Measurements from ENCODE around the gene PDE6A. TPM values are rescaled to one million over a fixed set of nuclear protein-coding genes. Genes with fewer than 3 reads are reported as not detected.
"Not testable (repeated sequence)": the region's sequence is repeated elsewhere in the genome, so short reads cannot be mapped to it uniquely, and the experiment has no call there.

The PDE6A gene
- total RNA-seq, 2 experiments from 2014 or later: not detected

DNA sequence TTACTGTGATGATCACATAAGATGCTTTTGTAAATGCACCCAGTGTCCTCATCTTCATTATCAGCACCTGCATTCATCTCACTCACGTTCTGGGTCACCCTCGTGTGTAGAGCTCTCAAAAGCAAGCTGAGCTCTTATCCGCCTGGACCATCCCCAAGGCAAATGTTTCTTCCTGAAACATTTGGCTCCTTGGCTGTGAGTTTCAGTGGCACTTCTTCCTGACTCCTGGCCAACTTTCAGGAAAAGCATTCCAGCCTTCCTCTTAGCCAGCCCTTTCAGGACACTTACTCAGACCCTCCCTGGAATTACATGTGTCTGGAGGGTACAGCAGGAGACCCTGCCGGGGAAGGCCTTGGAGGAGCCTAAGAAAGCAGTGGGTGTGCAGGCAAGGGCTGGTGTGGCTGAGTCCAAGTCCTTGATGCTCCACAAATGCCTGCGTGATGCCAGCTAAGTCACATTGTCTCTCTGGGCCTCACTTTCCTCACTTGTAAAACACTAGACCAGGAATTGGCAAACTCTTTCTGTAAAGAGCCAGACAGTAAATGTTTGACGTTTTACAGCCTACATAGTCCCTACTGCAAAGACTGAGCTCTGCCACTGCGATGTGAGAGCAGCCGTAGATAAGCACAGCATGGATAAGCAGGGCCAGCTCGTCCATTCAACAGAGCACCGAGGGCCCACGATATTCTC, 72.1 kb downstream of the PDE6A start:
- Mint-ChIP-seq H3K9me3 (no peaks in the 10 kb centered on the region), H3K4me1 (no peaks in the 10 kb centered on the region), H3K27me3 (peaks cover 11% of the 10 kb centered on the region), H3K27ac (no peak overlapping the region), H3K4me3 (no peak overlapping the region), H3K36me3 (ENCODE audit: low read depth) (no peaks in the 10 kb centered on the region)
- no peak for DNase-seq
- ChIA-PET POLR2A (no interaction called here), CTCF (interaction anchor here (1.0 to 2.0 kb wide), 3 partner anchors 19 to 44 kb away, joined by 3 to 7 read pairs (median 4); no protein-coding TSS in a partner anchor)

DNA sequence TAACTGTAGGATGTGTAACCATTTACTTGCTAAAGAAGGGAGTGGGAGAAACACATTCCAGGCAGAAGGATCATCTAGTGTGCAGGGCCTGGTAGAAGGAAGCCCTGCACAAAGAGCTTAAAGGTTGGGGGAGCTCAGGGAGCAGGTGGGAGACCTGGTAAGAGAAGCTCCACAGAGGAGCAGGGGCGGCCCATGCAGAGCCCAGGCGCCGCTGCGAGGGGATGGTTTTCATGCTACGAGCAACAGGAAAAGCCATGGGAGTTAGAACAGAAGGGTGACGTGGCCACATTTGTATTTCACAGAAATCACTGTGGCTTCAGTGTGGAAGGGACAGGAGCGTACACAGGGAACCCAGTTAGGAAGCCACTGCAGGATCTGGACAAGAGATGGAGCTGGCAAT, 73.1 kb downstream of the PDE6A start:
- Mint-ChIP-seq H3K4me1 (no peaks in the 10 kb centered on the region), H3K27me3 (peaks cover 11% of the 10 kb centered on the region), H3K4me3 (no peak overlapping the region), H3K36me3 (ENCODE audit: low read depth) (no peaks in the 10 kb centered on the region), H3K9me3 (no peaks in the 10 kb centered on the region), H3K27ac (no peak overlapping the region)
- POLR2A ChIA-PET: no interaction called here
- CTCF ChIA-PET: interaction anchor here (1.1 to 2.0 kb wide), 3 partner anchors 18 to 37 kb away, joined by 4 to 7 read pairs (median 4); no protein-coding TSS in a partner anchor
- DNase-seq: no peak

DNA sequence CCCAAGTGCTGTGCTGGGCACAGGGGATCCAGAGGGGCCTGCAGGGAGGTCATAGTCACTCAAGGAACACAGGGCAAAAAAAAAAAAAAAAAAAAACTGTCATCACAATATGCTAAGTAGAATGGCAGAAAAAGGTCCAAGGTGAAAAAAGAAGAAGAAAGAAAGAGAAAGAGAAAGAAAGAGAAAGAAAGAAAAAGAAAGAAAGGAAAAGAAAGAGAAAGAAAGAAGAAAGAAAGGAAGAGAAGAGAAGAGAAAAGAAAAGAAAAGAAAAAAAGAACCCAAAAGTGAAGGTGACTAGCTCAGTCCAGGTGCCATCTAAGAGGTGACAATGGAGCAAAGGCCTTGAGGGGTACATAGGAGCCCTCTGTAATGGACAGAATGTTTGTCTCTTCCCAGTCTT, 73.9 kb downstream of the PDE6A start:
- no peak overlapping the region for H3K4me3 Mint-ChIP-seq
- H3K4me1 Mint-ChIP-seq: no peaks in the 10 kb centered on the region
- H3K27me3 Mint-ChIP-seq: peaks cover 11% of the 10 kb centered on the region
- no peaks in the 10 kb centered on the region for H3K9me3 Mint-ChIP-seq
- ChIA-PET CTCF (interaction anchor here (0.7 to 2.3 kb wide), 4 partner anchors 18 to 53 kb away, joined by 4 to 12 read pairs (median 4); no protein-coding TSS in a partner anchor), POLR2A (no interaction called here)
- no peak for DNase-seq
- H3K27ac Mint-ChIP-seq: no peak overlapping the region
- H3K36me3 Mint-ChIP-seq (ENCODE audit: low read depth): no peaks in the 10 kb centered on the region

DNA sequence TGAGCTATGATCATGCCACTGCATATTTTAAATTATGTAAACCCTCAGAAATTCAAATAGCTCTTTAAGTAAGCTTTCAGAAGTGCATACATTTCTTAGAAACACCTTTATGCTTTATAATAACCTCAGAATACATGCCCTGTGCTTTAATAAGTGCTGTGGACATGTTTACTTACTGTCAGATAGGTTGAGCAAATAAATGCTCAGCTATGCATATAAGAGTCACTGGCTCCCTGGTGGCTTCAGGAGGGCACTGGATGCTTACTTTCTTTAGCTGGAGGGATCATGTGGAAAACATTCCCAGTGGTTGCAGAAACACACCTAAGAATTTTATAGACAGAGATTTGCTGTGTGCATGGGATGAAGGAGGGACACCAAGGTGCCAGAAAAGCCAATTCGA, 74.4 kb downstream of the PDE6A start:
- POLR2A ChIA-PET: no interaction called here
- Mint-ChIP-seq H3K4me3 (no peak overlapping the region), H3K27ac (no peak overlapping the region), H3K4me1 (no peaks in the 10 kb centered on the region), H3K27me3 (peaks cover 11% of the 10 kb centered on the region), H3K36me3 (ENCODE audit: low read depth) (no peaks in the 10 kb centered on the region), H3K9me3 (no peaks in the 10 kb centered on the region)
- no peak for DNase-seq
- CTCF ChIA-PET: interaction anchor here (1.6 to 2.3 kb wide), 2 partner anchors 18 to 36 kb away, joined by 4 to 12 read pairs; no protein-coding TSS in a partner anchor

DNA sequence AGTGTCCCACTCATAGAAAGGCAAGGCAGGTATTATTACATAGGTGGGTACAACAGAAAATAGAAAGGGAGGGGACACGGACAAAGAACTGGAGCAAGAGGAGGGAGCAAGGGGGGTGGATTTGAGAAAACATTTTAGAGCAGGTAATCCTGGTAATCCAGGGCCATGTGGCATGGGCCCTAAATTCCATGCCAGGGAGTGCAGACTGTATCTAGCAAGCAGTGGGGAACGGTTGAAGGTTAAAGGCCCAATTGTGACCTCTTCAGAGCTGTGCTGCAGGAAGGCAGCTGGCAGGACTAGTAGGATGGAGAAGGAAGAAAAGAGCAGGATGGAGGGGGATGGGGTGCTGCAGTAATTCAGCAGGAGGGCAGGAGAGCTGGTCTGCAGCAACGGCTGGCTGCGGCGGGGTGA, 75.2 kb downstream of the PDE6A start:
- Mint-ChIP-seq H3K36me3 (ENCODE audit: low read depth) (no peaks in the 10 kb centered on the region), H3K4me3 (no peak overlapping the region), H3K4me1 (no peaks in the 10 kb centered on the region), H3K27ac (no peak overlapping the region), H3K27me3 (peaks cover 8% of the 10 kb centered on the region), H3K9me3 (no peaks in the 10 kb centered on the region)
- ChIA-PET CTCF (interaction anchor here (2.3 kb wide), 1 partner anchor 17 kb away, joined by 12 read pairs; no protein-coding TSS in a partner anchor), POLR2A (no interaction called here)
- no peak for DNase-seq

DNA sequence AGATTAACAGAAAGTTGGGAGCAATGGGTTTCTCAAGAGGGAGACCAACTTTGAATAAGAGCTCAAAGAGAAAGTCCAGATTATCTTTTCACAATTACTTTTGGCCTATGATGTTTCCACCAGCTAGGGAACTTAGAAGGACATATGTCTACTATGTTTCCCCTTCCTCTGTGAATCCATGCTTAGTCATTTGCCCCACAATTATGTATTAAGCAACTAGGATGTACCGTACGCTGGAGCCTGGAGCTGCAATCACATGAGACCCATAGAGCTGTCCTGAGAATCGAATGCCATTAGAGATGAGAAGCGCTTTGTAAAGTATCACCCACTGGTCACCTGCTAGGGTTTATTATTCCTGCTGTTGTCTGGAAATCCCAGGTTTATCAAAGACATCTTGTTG, 78.8 kb downstream of the PDE6A start:
- no peaks in the 10 kb centered on the region for H3K9me3 Mint-ChIP-seq
- no peak for DNase-seq
- peaks cover 10% of the 10 kb centered on the region for H3K4me1 Mint-ChIP-seq
- CTCF ChIA-PET: interaction anchor here (1.4 to 9.0 kb wide), 2 partner anchors 14 to 125 kb away, joined by 3 to 62 read pairs; no protein-coding TSS in a partner anchor
- H3K27ac Mint-ChIP-seq: no peak overlapping the region
- POLR2A ChIA-PET: no interaction called here
- no peaks in the 10 kb centered on the region for H3K36me3 Mint-ChIP-seq (ENCODE audit: low read depth)
- H3K27me3 Mint-ChIP-seq: no peaks in the 10 kb centered on the region
- no peak overlapping the region for H3K4me3 Mint-ChIP-seq

DNA sequence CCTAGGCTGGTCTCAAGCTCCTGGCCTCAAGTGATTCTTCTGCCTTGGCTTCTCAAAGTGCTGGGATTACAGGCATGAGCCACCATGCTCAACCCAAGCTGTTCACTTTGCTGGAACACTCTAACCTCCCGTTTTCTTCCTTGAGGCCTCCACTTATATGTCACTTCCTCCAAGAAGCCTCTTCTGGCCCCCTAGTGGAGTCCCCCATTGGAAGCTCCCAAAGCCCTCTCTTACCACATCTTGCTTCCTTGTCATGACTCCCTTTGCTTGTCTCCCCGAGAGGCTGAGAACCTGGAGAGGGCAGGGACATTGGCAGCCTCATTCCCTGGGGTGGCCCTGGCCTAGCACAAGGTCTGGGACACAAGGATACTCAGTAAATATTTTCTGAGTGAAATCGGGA, 80.8 kb downstream of the PDE6A start:
- Mint-ChIP-seq H3K4me3 (no peak overlapping the region), H3K27me3 (no peaks in the 10 kb centered on the region), H3K27ac (no peak overlapping the region)

DNA sequence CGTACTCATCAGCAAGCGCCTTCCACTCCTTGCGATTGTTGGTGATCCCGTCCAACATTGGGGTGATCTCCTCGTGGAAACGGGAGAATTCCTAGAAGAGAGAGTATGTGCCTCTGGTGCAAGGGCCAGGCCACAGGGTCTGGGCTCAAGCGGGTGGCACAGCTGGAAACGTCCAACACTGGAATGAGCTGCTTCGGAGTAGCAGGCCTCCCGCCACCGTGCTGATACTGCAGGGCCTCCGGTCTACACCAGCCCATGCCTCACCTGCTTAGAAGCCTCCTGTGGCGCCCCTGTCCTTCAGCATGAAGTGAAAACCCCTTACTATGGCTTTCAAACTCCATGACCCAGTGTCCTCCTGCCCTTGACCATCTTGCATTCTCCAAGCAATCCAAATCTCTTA, 81.4 kb downstream of the PDE6A start:
- Mint-ChIP-seq H3K36me3 (ENCODE audit: low read depth) (no peaks in the 10 kb centered on the region), H3K4me3 (no peak overlapping the region), H3K27me3 (no peaks in the 10 kb centered on the region), H3K27ac (no peak overlapping the region), H3K9me3 (no peaks in the 10 kb centered on the region), H3K4me1 (peaks cover 12% of the 10 kb centered on the region)
- ChIA-PET POLR2A (no interaction called here), CTCF (interaction anchor here (1.2 to 9.0 kb wide), 3 partner anchors 11 to 227 kb away, joined by 3 to 62 read pairs (median 5); no protein-coding TSS in a partner anchor)
- no peak for DNase-seq

More for the DNA sequence above, 80.8 kb downstream of the PDE6A start:
- H3K4me1 Mint-ChIP-seq: peaks cover 12% of the 10 kb centered on the region
- ChIA-PET POLR2A (no interaction called here), CTCF (interaction anchor here (1.2 to 9.0 kb wide), 3 partner anchors 12 to 228 kb away, joined by 3 to 62 read pairs (median 5); no protein-coding TSS in a partner anchor)
- DNase-seq: no peak
- H3K9me3 Mint-ChIP-seq: no peaks in the 10 kb centered on the region
- H3K36me3 Mint-ChIP-seq (ENCODE audit: low read depth): no peaks in the 10 kb centered on the region

DNA sequence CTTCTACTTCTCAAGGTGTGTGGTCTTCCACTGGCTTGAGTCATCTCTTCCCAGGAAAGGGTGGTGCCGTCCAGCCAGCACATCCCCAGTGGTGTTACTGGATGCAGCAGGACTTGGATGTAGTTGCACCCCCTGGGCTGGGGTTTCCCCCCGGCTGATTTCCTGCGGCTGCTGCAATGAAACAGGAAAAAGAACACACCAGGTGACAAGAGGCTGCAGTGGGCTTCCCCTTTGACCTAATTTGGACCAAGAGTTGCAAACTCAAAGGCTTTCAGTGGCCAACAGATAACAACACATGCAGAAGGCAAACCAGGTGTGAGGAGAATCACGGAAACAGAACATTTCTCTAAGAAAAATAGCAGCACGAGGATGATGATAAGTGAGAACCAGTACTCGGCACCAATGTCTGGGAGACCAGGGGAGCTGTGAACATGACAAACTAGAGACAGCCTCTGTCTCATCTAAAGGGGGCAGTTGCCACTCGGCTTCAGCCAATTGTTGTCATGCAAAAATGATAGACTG, 83.7 kb downstream of the PDE6A start:
- POLR2A ChIA-PET: no interaction called here

DNA sequence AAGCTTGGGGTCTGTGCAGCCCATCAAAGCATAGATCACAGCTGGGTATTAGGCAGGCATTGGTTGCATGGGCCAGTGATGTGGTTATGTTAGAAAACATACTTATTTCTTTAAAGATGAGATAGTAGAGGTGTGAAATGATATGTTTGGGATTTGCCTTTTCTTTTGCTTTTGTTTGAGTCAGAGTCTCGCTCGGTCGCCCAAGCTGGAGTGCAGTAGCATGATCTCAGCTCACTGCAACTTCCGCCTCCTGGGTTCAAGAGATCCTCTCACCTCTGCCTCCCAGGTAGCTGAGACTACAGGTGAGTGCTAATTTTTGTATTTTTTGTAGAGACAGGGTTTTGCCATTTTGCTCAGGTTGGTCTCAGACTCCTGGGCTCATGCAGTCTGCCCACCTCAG, 84.8 kb downstream of the PDE6A start:
- H3K36me3 Mint-ChIP-seq (ENCODE audit: low read depth): no peaks in the 10 kb centered on the region
- CTCF ChIA-PET: interaction anchor here (9.0 kb wide), 1 partner anchor 8 kb away, joined by 62 read pairs; no protein-coding TSS in a partner anchor

More for the DNA sequence above, 83.7 kb downstream of the PDE6A start:
- Mint-ChIP-seq H3K4me3 (no peak overlapping the region), H3K36me3 (ENCODE audit: low read depth) (no peaks in the 10 kb centered on the region), H3K9me3 (no peaks in the 10 kb centered on the region), H3K27ac (peak overlapping the region; percentile 60), H3K27me3 (no peaks in the 10 kb centered on the region), H3K4me1 (peaks cover 12% of the 10 kb centered on the region)
- DNase-seq: peak; percentile 24
- CTCF ChIA-PET: interaction anchor here (9.0 kb wide), 1 partner anchor 9 kb away, joined by 62 read pairs; no protein-coding TSS in a partner anchor

DNA sequence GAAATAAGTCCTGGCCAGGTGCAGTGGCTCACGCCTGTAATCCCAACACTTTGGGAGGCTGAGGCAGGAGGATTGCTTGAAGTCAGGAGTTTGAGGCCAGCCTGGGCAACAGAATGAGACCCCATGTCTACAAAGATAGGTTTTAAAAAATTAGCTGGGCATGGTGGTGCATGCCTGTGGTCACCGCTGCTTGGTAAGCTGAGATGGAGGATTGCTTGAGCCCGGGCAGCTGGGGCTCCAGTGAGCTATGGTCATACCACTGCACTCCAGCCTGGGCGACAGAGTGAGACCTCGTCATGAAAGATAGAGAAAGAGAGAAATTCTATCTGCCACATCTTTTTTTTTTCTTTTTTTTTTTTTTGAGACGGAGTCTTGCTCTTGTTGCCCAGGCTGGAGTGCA, 86.1 kb downstream of the PDE6A start:
- CTCF ChIA-PET; H3K9me3 Mint-ChIP-seq; DNase-seq; H3K4me3 Mint-ChIP-seq; POLR2A ChIA-PET; H3K36me3 Mint-ChIP-seq (ENCODE audit: low read depth); H3K27me3 Mint-ChIP-seq; H3K27ac Mint-ChIP-seq: not testable (repeated sequence)
- peaks cover 12% of the 10 kb centered on the region for H3K4me1 Mint-ChIP-seq

More for the DNA sequence above, 84.8 kb downstream of the PDE6A start:
- no peaks in the 10 kb centered on the region for H3K9me3 Mint-ChIP-seq
- H3K4me3 Mint-ChIP-seq: no peak overlapping the region
- peaks cover 12% of the 10 kb centered on the region for H3K4me1 Mint-ChIP-seq
- POLR2A ChIA-PET: no interaction called here
- H3K27me3 Mint-ChIP-seq: no peaks in the 10 kb centered on the region
- DNase-seq: no peak
- H3K27ac Mint-ChIP-seq: no peak overlapping the region

DNA sequence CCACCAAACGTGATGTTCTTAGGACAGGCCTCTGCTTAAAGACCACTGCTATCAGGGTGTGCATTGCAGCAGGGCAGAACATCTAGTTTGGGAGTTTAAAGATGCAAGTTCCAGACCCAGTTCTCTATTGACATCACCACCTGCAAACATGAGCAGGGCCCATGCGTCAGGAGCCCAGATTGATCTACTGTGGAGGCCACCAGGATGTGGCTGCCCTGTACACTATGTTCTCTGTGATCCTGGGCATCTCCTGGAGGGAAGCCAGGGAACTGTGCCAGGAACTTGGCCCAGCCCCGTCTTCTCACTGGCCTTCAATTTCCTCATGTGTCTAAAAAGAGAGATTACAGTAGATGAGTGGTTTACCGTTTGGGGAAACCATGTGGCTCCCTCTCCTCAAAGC, 87.1 kb downstream of the PDE6A start:
- no peak for DNase-seq
- CTCF ChIA-PET: interaction anchor here (1.2 kb wide), 1 partner anchor 29 kb away, joined by 5 read pairs; no protein-coding TSS in a partner anchor
- peaks cover 12% of the 10 kb centered on the region for H3K4me1 Mint-ChIP-seq

DNA sequence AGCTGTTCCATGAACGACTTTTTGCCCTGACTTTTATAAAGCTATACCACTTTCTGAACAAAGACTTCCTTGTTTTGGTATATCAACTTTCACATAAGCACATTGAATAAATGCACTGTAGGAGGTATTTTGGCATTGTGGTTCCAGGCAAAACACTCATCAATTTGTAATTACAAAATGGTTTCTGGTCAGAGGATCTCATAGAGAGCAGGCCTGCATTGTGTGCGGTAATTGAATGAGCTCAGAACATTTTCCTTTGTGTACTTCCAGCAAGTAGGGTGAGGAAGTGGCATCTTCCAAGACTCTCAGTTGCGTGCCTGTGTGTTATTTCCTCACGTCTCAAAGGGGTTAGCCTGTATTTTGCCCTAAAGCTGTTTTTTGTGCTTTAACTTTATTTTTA, 89.2 kb downstream of the PDE6A start:
- H3K36me3 Mint-ChIP-seq (ENCODE audit: low read depth): no peaks in the 10 kb centered on the region
- no peaks in the 10 kb centered on the region for H3K27me3 Mint-ChIP-seq
- H3K4me3 Mint-ChIP-seq: no peak overlapping the region
- H3K9me3 Mint-ChIP-seq: no peaks in the 10 kb centered on the region
- H3K27ac Mint-ChIP-seq: no peak overlapping the region
- ChIA-PET POLR2A (interaction anchor here (0.9 kb wide), 1 partner anchor 13 kb away, joined by 3 read pairs; no protein-coding TSS in a partner anchor), CTCF (interaction anchor here (1.6 to 7.8 kb wide), 5 partner anchors 8 to 136 kb away, joined by 3 to 62 read pairs (median 5); no protein-coding TSS in a partner anchor)
- no peak for DNase-seq
- H3K4me1 Mint-ChIP-seq: peaks cover 5% of the 10 kb centered on the region

More for the DNA sequence above, 87.1 kb downstream of the PDE6A start:
- Mint-ChIP-seq H3K4me3 (no peak overlapping the region), H3K27me3 (no peaks in the 10 kb centered on the region), H3K27ac (no peak overlapping the region), H3K36me3 (ENCODE audit: low read depth) (no peaks in the 10 kb centered on the region), H3K9me3 (no peaks in the 10 kb centered on the region)
- POLR2A ChIA-PET: no interaction called here

Measured in activated CD4-positive, alpha-beta memory T cell treated with anti-CD3 and anti-CD28 coated beads, Interleukin-2, amount 10 ng/mL, durations not matched to agents 7 days and 5 days (primary cell).